SU-DHL-6 (cell line): Measurements from ENCODE around the gene KLHL25.

ENCODE experiments used
- H2AFZ ChIP-seq: fragments of 200-600 bp; sonication (generic); 2 replicates; pipeline ENCODE4 v1.6.1; 2014; ENCODE audit warnings: low read depth, mild to moderate bottlenecking, moderate library complexity, mixed read lengths, antibody characterized with exemption, low read length; ENCODE audit not compliant: severe bottlenecking
- H3F3A ChIP-seq: fragments of 200-600 bp; shearing (Covaris generic); 2 replicates; pipeline ENCODE4 v1.6.0; 2016; ENCODE audit warnings: antibody characterized with exemption, mild to moderate bottlenecking; ENCODE audit not compliant: insufficient read depth
- H3K27ac ChIP-seq: fragments of 200-600 bp; sonication (generic); 2 replicates; pipeline ENCODE4 v1.5.1; 2016; ENCODE audit warnings: low read depth, mild to moderate bottlenecking, low read length, moderate library complexity, mixed read lengths
- H3K27me3 ChIP-seq: fragments of 200-600 bp; sonication (generic), shearing (Covaris generic); 2 replicates; pipeline ENCODE4 v1.6.0; 2014; ENCODE audit warnings: mild to moderate bottlenecking, low read length
- H3K36me3 ChIP-seq: fragments of 200-600 bp; sonication (generic); 2 replicates; pipeline ENCODE4 v1.6.1; 2014; ENCODE audit warnings: mild to moderate bottlenecking, low read length, mixed read lengths
- H3K4me2 ChIP-seq: fragments of 300-600, 200-600 bp; shearing (Covaris generic), sonication (generic); 2 replicates; pipeline ENCODE4 v1.6.0; 2014; ENCODE audit warnings: low read length, low read depth, mild to moderate bottlenecking; ENCODE audit not compliant: poor library complexity, severe bottlenecking
- H3K4me3 ChIP-seq: fragments of 200-600 bp; sonication (generic); 2 replicates; pipeline ENCODE4 v1.5.1; 2014; ENCODE audit warnings: antibody characterized with exemption, low read length, mild to moderate bottlenecking, mixed read lengths; ENCODE audit not compliant: insufficient read depth, poor library complexity, severe bottlenecking
- H3K79me2 ChIP-seq: fragments of 200-600 bp; sonication (generic); 2 replicates; pipeline ENCODE4 v1.6.1; 2014; ENCODE audit warnings: mild to moderate bottlenecking, low read length, moderate library complexity; ENCODE audit not compliant: insufficient read depth
- H3K9ac ChIP-seq: fragments of 200-600 bp; sonication (generic); 2 replicates; pipeline ENCODE4 v1.7.0; 2014; ENCODE audit warnings: mild to moderate bottlenecking, low read length
- H3K9me2 ChIP-seq: fragments of 200-600 bp; sonication (generic); replicated peaks from 2 replicates; pipeline ENCODE4 v1.6.1; 2014; ENCODE audit warnings: low read length; ENCODE audit not compliant: insufficient read depth
- H3K9me3 ChIP-seq: fragments of 200-600 bp; sonication (generic); 2 replicates; pipeline ENCODE4 v1.6.1; 2014; ENCODE audit warnings: low read length, mixed read lengths; ENCODE audit not compliant: insufficient read depth
- H4K20me1 ChIP-seq: fragments of 200-600 bp; sonication (generic); 2 replicates; pipeline ENCODE4 v1.6.1; 2014; ENCODE audit warnings: low read depth, mild to moderate bottlenecking, antibody characterized with exemption, low read length, moderate library complexity, mixed read lengths
- EZH2phosphoT487 ChIP-seq: fragments of 200-600 bp; sonication (generic), shearing (Covaris generic); conservative IDR thresholded peaks from 2 replicates; pipeline ENCODE4 v1.6.1; 2018; ENCODE audit warnings: mild to moderate bottlenecking, antibody characterized with exemption, low read length, moderate library complexity, mixed read lengths
- TF ChIP-seq, protein P1 (sequence below): fragments of 200-600 bp; sonication (generic); IDR thresholded peaks from one replicate; pipeline ENCODE4 v1.5.1; 2017; ENCODE audit warnings: antibody characterized with exemption, mild to moderate bottlenecking, low read length, moderate library complexity; ENCODE audit not compliant: insufficient read depth, poor library complexity, severe bottlenecking

The KLHL25 gene

DNA sequence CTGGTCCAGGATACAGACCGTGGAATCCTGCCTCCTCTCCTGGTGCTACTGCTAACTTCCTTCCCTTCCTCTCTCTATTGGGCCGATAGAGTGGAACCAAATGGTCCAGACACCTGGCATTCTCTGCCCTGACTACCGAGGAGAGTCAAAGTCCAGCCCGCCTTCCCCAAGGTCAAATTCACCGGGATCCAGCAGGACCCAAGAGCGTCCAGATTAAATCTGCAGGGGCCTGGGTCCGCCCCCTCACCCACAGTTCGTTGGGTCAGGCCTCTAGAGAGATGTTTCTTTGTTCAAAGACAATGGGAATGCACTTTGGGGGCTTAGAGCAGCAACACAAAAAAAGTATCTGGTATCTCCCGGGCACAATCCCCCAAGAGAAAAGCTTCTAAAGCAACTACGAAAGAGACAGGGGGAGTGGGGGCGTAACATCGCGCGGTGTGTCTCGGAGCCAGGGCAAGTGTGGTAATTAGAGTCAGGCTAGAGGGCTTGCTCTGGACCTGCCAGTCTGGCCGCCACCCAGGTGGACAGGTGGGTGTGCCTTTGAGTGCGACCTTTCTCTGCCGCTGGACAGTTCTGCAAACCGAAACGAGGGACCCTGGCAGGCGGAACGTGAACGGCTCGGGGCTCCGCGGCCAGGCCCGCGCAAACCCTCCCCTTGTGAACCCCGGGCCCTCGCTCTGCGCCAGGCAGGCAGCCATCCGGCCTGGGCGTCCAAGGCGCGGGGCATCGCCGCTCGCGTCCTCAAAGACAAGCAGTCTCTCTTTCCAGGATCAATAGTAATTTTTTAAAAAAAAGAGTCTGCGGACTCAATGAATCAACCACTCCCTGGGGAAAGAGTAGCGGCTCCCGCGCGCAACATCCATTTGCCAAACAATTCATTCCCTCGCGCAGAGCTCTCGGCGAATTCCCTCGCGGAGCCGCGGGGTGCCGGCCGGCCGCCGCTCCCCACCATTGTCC lies 806 bp downstream of the KLHL25 start:
- H3K27ac ChIP-seq = no peak overlapping the region
- peak overlapping the region; percentile 60 for H3K4me2 ChIP-seq
- H4K20me1 ChIP-seq = no peaks in the 10 kb centered on the region; the same call in 1 of the 2 replicates
- TF ChIP-seq, protein P1, sequence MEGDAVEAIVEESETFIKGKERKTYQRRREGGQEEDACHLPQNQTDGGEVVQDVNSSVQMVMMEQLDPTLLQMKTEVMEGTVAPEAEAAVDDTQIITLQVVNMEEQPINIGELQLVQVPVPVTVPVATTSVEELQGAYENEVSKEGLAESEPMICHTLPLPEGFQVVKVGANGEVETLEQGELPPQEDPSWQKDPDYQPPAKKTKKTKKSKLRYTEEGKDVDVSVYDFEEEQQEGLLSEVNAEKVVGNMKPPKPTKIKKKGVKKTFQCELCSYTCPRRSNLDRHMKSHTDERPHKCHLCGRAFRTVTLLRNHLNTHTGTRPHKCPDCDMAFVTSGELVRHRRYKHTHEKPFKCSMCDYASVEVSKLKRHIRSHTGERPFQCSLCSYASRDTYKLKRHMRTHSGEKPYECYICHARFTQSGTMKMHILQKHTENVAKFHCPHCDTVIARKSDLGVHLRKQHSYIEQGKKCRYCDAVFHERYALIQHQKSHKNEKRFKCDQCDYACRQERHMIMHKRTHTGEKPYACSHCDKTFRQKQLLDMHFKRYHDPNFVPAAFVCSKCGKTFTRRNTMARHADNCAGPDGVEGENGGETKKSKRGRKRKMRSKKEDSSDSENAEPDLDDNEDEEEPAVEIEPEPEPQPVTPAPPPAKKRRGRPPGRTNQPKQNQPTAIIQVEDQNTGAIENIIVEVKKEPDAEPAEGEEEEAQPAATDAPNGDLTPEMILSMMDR = no peak
- no peak for TF ChIP-seq EZH2phosphoT487
- no peaks in the 10 kb centered on the region for H3K27me3 ChIP-seq
- H3K36me3 ChIP-seq = no peaks in the 10 kb centered on the region
- no peaks in the 10 kb centered on the region for H3K9me3 ChIP-seq
- H3K4me3 ChIP-seq = peak overlapping the region; percentile 81
- H3F3A ChIP-seq = no peaks in the 10 kb centered on the region
- peak overlapping the region; percentile 83 for H2AFZ ChIP-seq
- peak overlapping the region; percentile 74 for H3K9ac ChIP-seq
- H3K9me2 ChIP-seq = no peaks in the 10 kb centered on the region
- H3K79me2 ChIP-seq = no peaks in the 10 kb centered on the region

DNA sequence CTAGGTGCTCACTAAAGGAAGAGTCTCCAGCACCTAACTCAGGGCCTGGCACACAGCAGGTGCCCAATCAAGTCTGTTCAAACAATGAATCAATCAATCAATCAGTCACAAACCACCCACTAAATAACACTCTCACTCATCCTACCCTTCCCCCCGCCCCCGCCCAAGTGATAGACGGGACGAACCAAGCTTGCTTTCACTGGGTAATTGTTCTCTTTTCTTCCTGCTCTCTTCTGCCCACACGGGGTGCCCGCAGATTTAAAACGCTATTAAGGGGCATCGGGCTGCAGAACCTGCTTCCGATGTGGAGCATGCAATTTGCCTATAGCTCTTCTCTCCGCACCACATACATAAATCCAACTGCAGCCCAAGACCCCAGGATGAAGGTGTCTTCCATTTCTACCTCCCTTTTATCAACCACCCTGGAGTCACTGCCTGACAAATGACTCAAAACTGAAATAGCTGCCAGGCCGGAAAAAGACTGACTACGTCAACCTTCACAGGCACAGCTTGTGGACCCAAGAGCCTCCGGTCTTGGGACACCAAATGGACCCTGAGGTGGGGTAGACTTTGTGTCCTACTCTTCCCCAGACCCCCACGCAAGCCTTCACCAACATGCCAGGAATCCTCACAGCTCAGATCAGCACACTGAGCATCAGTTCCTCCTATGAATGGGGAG lies 1.7 kb downstream of the KLHL25 start:
- H3K4me3 ChIP-seq = no peak overlapping the region
- H3K4me2 ChIP-seq = peak overlapping the region; percentile 60
- H3F3A ChIP-seq = no peaks in the 10 kb centered on the region
- no peaks in the 10 kb centered on the region for H3K36me3 ChIP-seq
- H2AFZ ChIP-seq = no peak overlapping the region
- no peaks in the 10 kb centered on the region; the same call in 1 of the 2 replicates for H4K20me1 ChIP-seq
- H3K27ac ChIP-seq = no peak overlapping the region
- peak overlapping the region; percentile 74; the same call in 1 of the 2 replicates for H3K9ac ChIP-seq
- TF ChIP-seq, protein P1 = no peak
- no peak for TF ChIP-seq EZH2phosphoT487
- H3K9me3 ChIP-seq = no peaks in the 10 kb centered on the region
- no peaks in the 10 kb centered on the region for H3K9me2 ChIP-seq
- no peaks in the 10 kb centered on the region for H3K27me3 ChIP-seq
- H3K79me2 ChIP-seq = no peaks in the 10 kb centered on the region

DNA sequence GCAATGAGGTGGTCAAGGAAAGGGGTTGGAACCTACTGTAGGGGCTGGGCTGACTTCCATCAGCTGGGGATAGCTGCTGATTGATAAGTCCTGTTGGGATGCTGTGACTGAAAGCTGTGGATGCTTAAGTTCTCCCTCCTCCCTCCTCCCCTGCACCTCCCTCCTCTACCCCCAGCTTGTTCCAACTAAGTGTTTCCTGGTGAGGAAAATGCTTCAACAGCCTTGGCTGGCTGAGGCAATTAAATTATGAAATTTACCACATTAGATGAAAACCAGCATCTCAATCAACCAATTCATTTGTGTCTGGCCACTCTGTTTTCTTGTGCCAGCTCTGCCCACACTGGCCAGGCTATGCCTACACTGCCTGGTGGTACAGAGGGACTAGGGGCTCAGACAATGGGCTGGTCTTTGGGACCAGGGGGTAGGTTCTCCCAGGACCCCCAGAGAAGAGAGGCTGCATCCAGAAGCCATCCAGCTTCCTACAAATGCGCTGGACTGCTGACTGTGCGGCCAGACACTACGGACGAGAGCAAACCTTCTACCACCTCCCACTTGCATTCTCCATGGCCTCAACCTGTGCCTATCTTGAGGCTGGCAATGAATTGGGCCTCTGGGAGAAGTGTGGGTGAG lies 2.5 kb downstream of the KLHL25 start:
- Histone ChIP-seq H3K36me3 (no peaks in the 10 kb centered on the region), H3K79me2 (no peaks in the 10 kb centered on the region), H3K9me3 (no peaks in the 10 kb centered on the region), H3K27ac (no peak overlapping the region), H3K9ac (no peak overlapping the region), H2AFZ (no peak overlapping the region), H3K4me3 (no peak overlapping the region), H3K9me2 (no peaks in the 10 kb centered on the region), H4K20me1 (no peaks in the 10 kb centered on the region; the same call in 1 of the 2 replicates), H3K4me2 (no peak overlapping the region), H3F3A (no peaks in the 10 kb centered on the region), H3K27me3 (no peaks in the 10 kb centered on the region)
- TF ChIP-seq, protein P1 = no peak
- TF ChIP-seq EZH2phosphoT487 = no peak
